GM18502 (cell line): Measurements from ENCODE around the gene TBC1D22A.

ENCODE experiments used
- ATAC-seq: cut with Tn5 transposase; IDR thresholded peaks from one replicate; pipeline ENCODE4 v1.9.1; 2021; ENCODE audit warnings: mild to moderate bottlenecking; ENCODE audit not compliant: unreplicated experiment, poor library complexity

The TBC1D22A gene

DNA sequence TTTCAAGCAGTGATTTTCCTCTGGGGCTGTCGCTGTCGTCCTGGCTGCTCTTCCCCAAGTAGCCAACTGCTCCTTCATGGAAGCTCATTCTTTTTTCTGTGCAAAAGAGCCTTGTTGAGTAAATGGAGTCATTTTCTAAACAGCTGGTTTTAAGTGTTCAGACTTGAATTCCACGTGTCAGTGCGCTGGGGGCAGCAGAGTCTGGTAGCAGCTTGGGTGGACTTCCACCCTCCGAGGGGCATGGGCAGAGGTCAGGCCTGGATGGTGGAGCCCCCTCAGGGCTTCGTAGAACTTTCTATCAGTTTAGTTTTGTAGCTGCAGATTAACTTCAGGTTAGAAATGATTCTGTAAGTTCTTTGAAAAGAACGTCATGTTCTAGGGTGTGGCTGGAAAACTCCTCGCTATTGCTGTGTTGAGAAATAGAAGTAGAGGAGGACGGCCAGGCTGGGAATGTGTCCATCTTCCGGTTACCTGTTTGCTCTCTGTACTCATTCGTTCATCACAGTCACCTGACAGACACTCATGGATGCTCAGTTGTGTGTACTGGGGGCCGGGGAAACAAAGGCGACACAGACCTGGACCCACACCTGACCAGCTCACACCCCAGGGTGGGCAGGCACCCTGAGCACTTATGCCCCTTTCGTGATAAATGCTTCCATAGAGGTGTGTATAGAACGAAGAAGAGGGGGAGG, 270.7 kb downstream of the TBC1D22A start:
- no peak for ATAC-seq

GRCh38 chr22:47033648-47034000, 271.2 kb downstream of the TBC1D22A start:
- no peak for ATAC-seq

GRCh38 chr22:47034076-47034808, 271.8 kb downstream of the TBC1D22A start:
- ATAC-seq = no peak

- ATAC-seq = no peak
These were observed 272.5 kb downstream of the TBC1D22A start for GRCh38 chr22:47034905-47035419.

DNA sequence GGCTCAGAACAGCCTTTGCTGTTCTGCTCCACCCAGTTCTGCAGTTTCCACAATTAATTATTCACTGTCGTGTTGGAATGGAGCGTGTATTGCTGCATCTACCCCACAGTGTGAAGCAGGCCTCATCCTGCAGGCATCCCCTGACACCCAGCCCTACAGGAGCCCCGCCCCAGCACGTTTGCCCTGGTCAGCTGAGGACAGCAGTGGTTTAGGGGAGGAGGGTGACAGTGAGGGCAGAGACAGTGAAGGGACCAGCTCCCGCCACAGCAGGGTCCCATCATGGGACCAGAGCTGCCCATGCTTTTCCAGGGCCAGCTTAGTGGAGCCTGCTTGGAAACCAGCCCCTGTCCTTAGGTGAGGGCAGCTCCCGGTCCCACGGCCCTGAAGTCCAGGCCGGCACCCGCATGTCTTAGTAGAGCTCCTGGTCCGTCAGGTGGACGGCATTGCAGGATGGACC, 273.0 kb downstream of the TBC1D22A start:
- no peak for ATAC-seq

DNA sequence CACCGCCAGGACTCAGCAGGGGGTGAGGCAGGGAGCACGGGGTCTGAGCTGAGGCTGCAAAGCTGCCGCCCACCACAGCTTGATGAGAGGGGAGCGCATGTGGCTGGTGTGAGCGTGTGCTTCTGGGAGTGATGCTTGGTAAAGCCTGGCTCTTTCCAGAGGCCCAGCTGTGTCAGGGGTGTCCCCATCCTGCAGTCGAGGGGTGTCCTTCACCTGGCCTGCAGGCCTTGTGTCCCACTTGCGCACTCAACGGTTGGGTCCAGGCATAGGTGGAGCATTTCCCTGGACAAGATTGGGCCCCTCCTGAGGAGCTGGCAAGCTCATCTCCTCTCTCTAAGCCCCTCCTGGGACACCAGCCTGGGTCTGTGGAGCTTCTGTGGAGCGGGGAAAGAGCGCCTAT, 273.9 kb downstream of the TBC1D22A start:
- ATAC-seq = no peak

DNA sequence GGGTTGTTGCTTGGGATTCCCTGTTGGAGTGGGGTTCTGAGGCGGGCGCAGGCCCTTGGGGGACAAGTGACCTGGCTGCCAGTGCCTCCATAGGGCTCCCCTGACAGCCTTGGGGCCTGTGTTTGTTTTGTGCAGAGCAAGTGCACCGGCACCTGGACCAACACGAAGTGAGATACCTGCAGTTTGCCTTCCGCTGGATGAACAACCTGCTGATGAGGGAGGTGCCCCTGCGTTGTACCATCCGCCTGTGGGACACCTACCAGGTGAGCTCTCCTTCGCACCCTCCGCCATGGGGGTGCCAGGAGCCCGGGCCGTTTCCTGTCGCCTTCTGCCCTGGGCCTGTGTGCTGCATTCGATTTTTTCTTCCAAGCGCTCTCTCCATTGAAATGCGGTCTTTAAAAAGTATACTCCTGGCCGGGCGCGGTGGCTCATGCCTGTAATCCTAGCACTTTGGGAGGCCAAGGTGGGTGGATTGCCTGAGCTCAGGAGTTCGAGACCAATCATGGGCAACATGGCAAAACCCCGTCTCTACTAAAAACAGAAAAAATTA, 274.6 kb downstream of the TBC1D22A start:
- ATAC-seq = no peak

DNA sequence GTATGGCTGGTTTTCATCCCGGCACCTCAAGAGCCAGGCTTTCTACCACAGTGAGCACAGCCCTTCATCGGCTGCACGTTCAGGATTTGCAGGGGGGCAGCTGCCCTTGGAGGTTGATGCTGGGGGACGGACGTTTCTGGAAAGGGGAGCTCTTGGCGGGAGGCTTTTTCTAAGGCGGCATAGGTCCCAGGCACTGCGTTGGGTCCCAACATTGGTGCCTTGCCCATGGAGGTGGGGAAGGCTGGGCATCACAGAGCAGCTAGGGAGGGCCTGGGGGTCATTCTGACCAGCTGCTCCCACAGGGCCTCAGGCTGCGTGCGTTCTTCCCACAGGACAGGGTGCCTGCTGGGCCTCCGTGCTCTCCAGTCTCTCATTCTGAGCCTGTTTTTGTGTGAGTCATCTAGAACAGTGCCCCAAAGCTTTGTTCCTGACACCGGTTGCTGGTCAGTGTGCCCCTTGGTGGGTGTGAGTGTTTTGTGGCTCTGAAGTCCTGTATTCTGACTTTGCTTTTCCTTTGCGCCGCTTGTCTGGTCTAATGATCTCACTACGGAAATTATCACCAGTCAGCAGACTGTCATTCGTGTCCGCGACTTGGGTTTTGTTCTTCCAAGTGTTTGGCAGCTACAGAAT, 275.9 kb downstream of the TBC1D22A start:
- ATAC-seq = no peak

- no peak for ATAC-seq
These were observed 276.9 kb downstream of the TBC1D22A start for GRCh38 chr22:47039356-47039755.

- no peak for ATAC-seq
These were observed 278.2 kb downstream of the TBC1D22A start for GRCh38 chr22:47040486-47041270.

GRCh38 chr22:47041271-47042115, 279.0 kb downstream of the TBC1D22A start:
- no peak for ATAC-seq

GRCh38 chr22:47042116-47042825, 279.8 kb downstream of the TBC1D22A start:
- ATAC-seq = no peak

- ATAC-seq = no peak
These were observed 280.5 kb downstream of the TBC1D22A start for GRCh38 chr22:47042861-47043496.

DNA sequence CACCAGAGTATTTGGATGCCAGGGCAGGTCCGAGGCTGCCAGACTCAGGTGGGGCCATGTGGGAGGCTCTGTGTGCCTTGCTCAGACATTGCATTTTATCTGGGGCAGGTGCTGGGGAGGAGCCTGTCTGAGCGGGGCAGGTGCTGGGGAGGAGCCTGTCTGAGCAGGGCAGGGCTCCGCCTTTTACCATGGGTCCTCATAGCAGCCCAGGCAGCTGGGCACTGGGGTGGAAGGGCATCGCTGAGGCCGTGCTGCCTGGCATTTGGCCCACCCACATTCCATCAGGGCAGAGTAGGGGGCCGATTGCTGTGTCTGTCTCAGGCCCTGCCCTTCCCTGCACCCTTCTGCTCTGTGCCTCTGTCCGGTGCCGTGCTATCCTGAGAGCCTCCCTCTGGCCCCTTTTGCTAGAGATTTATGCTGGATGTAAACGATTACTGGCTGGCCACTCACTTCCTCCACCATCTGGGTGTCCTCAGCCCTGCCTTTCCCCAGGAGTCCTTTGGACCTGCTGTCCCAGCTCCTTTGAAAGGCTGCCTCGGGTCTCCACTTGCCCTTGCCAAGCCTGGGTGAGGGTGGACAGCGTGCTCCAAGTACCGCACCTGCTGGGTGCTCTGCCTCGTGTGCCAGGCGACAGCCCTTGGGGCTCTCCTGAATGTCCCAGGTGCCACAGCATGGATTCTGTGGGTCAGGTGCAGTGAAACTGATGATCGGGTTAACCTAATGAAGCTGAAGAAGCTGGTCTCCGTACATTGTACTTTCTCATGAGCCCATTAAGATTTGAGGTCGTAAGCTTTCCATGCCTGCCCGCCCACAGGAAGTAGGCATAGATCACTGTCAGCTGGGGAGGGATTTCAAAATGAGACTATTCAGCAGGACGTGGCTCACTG, 281.6 kb downstream of the TBC1D22A start:
- no peak for ATAC-seq

DNA sequence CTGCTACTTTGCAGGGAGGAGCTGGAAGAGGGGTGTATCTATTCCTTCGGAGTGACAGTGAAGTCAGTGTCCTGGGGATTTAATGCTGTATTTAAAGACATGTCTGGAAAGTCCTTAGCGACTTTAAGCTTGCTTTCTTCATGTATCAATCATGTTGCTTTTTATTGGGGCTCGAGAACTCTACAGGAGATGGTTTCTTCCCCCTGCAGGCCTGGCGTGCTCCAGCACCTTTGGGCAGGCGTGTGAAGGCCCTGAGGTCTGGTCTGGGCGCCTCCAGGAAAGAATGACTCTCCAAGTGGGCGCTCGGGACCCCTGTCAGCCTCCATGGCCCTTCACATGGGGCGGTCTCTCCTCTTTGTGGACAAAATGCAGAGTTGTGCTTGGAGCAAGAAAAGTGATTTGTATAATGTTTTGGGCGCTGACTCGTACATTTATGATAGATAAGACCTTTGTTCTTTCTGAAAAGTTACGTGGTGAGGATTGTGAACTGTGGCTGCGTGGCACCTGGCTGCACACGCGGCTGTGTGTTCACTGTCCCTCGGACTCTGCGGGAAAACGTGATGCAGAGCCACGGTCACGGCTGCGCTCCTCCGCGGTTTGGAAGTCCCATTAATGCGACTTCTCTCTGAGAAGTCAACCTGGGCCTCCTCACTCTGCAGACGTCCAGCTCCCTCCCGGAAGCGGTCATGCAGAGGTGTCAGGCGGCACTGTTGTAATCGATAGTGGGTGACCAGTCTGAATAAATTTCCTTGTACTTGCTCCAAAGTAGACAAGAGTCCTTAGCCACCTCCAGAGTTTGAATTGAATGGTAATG, 282.5 kb downstream of the TBC1D22A start:
- no peak for ATAC-seq

GRCh38 chr22:47045691-47046410, 283.4 kb downstream of the TBC1D22A start:
- ATAC-seq = no peak
